PFSK-1 (cell line): ENCODE measurements around the gene NTMT1.

Source experiments
- FOXP2 ChIP-seq: optimal IDR thresholded peaks from 2 replicates; pipeline ENCODE3; 2011; ENCODE audit warnings: borderline replicate concordance, control low read depth, inconsistent platforms; ENCODE audit not compliant: insufficient read depth; ENCODE audit errors: extremely low read length, extremely low read depth
- POLR2AphosphoS5 ChIP-seq: IDR thresholded peaks from 2 replicates; pipeline ENCODE4 v1.6.1; 2012; ENCODE audit warnings: low read depth, mild to moderate bottlenecking, control low read depth, low read length, moderate library complexity
- REST ChIP-seq, 2 experiments: IDR thresholded peaks; 2 replicates each; pipeline versions ENCODE4 v1.6.1 to v1.8.0; 2011 to 2012; ENCODE audit warnings: low read depth in 2 of 2, low read length in 2 of 2, control low read depth in 1 of 2, inconsistent platforms in 1 of 2, mild to moderate bottlenecking in 1 of 2, moderate library complexity in 1 of 2; ENCODE audit not compliant: insufficient read depth in 1 of 2
- SIN3A ChIP-seq: IDR thresholded peaks from 2 replicates; pipeline ENCODE4 v1.6.1; 2012; ENCODE audit warnings: mild to moderate bottlenecking, low read length, moderate library complexity, borderline replicate concordance; ENCODE audit not compliant: insufficient read depth
- TAF1 ChIP-seq: IDR thresholded peaks from 2 replicates; pipeline ENCODE4 v1.6.1; 2012; ENCODE audit warnings: low read length, control low read depth, borderline replicate concordance; ENCODE audit not compliant: insufficient read depth

Gene NTMT1

GRCh38 chr9:129590466-129590865 lies 35.5 kb upstream of the NTMT1 start:
- no peak for TF ChIP-seq SIN3A
- TF ChIP-seq FOXP2 = no peak
- no peak for TF ChIP-seq REST (IDR thresholded peaks at IDR 0.05; ENCODE audit: insufficient read depth in 1 of 2, low read depth in 2 of 2, low read length in 2 of 2)
- TF ChIP-seq POLR2AphosphoS5 = no peak
- TF ChIP-seq TAF1 = no peak

GRCh38 chr9:129591916-129592315 lies 34.0 kb upstream of the NTMT1 start:
- TF ChIP-seq REST (IDR thresholded peaks at IDR 0.05; ENCODE audit: insufficient read depth in 1 of 2, low read depth in 2 of 2, low read length in 2 of 2) (no peak), FOXP2 (no peak), SIN3A (no peak), TAF1 (no peak), POLR2AphosphoS5 (no peak)

- TF ChIP-seq REST (IDR thresholded peaks at IDR 0.05; ENCODE audit: insufficient read depth in 1 of 2, low read depth in 2 of 2, low read length in 2 of 2) = no peak
- no peak for TF ChIP-seq FOXP2
- TF ChIP-seq POLR2AphosphoS5 = no peak
- TF ChIP-seq SIN3A = no peak
- TF ChIP-seq TAF1 = no peak
Observed at GRCh38 chr9:129594632-129595031, 31.3 kb upstream of the NTMT1 start.

GRCh38 chr9:129595311-129595741 lies 30.6 kb upstream of the NTMT1 start:
- TF ChIP-seq FOXP2 (no peak), TAF1 (no peak), SIN3A (no peak), POLR2AphosphoS5 (no peak), REST (IDR thresholded peaks at IDR 0.05; ENCODE audit: insufficient read depth in 1 of 2, low read depth in 2 of 2, low read length in 2 of 2) (no peak)

- TF ChIP-seq TAF1 (no peak), REST (IDR thresholded peaks at IDR 0.05; ENCODE audit: insufficient read depth in 1 of 2, low read depth in 2 of 2, low read length in 2 of 2) (no peak), SIN3A (no peak), POLR2AphosphoS5 (no peak)
Observed at GRCh38 chr9:129595903-129596540, 29.9 kb upstream of the NTMT1 start.
